ENCODE measurements around the gene PAQR7.

The PAQR7 gene

GRCh38 chr1:25916460-25916859, 41.0 kb upstream of the PAQR7 start:
- no peak for DNase-seq (ENCODE audit: low read depth)
- no peak overlapping the region for H3K4me3 ChIP-seq (ENCODE audit: low read depth, low read length)
- no peak for TF ChIP-seq CTCF (IDR thresholded peaks at IDR 0.05; ENCODE audit: low read depth, low read length, missing control alignments)
- in situ Hi-C loops (cut with HindIII; ENCODE audit: low sequenced_read_pairs) = no loop called here

- no peak overlapping the region for H3K4me3 ChIP-seq (ENCODE audit: low read depth, low read length)
- TF ChIP-seq CTCF (IDR thresholded peaks at IDR 0.05; ENCODE audit: low read depth, low read length, missing control alignments) = no peak
- in situ Hi-C loops (cut with HindIII; ENCODE audit: low sequenced_read_pairs) = no loop called here
- DNase-seq (ENCODE audit: low read depth) = no peak
Observed at GRCh38 chr1:25914074-25914995, 38.8 kb upstream of the PAQR7 start.

- H3K4me3 ChIP-seq (ENCODE audit: low read depth, low read length) = no peak overlapping the region
- no peak for DNase-seq (ENCODE audit: low read depth)
- no peak for TF ChIP-seq CTCF (IDR thresholded peaks at IDR 0.05; ENCODE audit: low read depth, low read length, missing control alignments)
- in situ Hi-C loops (cut with HindIII; ENCODE audit: low sequenced_read_pairs) = no loop called here
Observed at GRCh38 chr1:25913206-25913605, 37.7 kb upstream of the PAQR7 start.

GRCh38 chr1:25912076-25912831, 36.7 kb upstream of the PAQR7 start:
- H3K4me3 ChIP-seq (ENCODE audit: low read depth, low read length) = no peak overlapping the region
- no peak for TF ChIP-seq CTCF (IDR thresholded peaks at IDR 0.05; ENCODE audit: low read depth, low read length, missing control alignments)
- in situ Hi-C loops (cut with HindIII; ENCODE audit: low sequenced_read_pairs) = no loop called here
- DNase-seq (ENCODE audit: low read depth) = peak; percentile 28

- in situ Hi-C loops (cut with HindIII; ENCODE audit: low sequenced_read_pairs) = no loop called here
- no peak for TF ChIP-seq CTCF (IDR thresholded peaks at IDR 0.05; ENCODE audit: low read depth, low read length, missing control alignments)
Observed at GRCh38 chr1:25911162-25911561, 35.7 kb upstream of the PAQR7 start.

GRCh38 chr1:25909040-25909439, 33.5 kb upstream of the PAQR7 start:
- H3K4me3 ChIP-seq (ENCODE audit: low read depth, low read length) = no peak overlapping the region
- TF ChIP-seq CTCF (IDR thresholded peaks at IDR 0.05; ENCODE audit: low read depth, low read length, missing control alignments) = no peak
- in situ Hi-C loops (cut with HindIII; ENCODE audit: low sequenced_read_pairs) = no loop called here
- no peak for DNase-seq (ENCODE audit: low read depth)

More at GRCh38 chr1:25911162-25911561, 35.7 kb upstream of the PAQR7 start:
- no peak overlapping the region for H3K4me3 ChIP-seq (ENCODE audit: low read depth, low read length)
- no peak for DNase-seq (ENCODE audit: low read depth)

Data from astrocyte of the cerebellum (primary cell).